Fibroblast of lung (primary cell): ENCODE data around the gene ARMH4. TPM values are rescaled to one million over a fixed set of nuclear protein-coding genes. Genes with fewer than 3 reads are reported as not detected.

Experiments
- DNase-seq, 2 donors: peaks; one replicate each; pipeline versions ENCODE4 v3.0.0 to v3.0.0-alpha.2; 2010; ENCODE audit warnings: low read depth in 2 of 2
- H2AFZ ChIP-seq: 2 replicates; pipeline ENCODE4 v1.5.1; 2012; ENCODE audit warnings: low read length, control low read depth, inconsistent platforms
- H3K27ac ChIP-seq: 2 replicates; pipeline ENCODE4 v1.5.1; 2011; ENCODE audit warnings: low read length, control low read depth; ENCODE audit not compliant: insufficient read depth
- H3K27me3 ChIP-seq: 2 replicates; pipeline ENCODE4 v1.5.1; 2011; ENCODE audit warnings: mild to moderate bottlenecking, low read length; ENCODE audit not compliant: control insufficient read depth, insufficient read depth
- H3K36me3 ChIP-seq: 2 replicates; pipeline ENCODE4 v1.5.1; 2011; ENCODE audit warnings: low read length; ENCODE audit not compliant: control insufficient read depth, insufficient read depth
- H3K4me1 ChIP-seq: 2 replicates; pipeline ENCODE4 v1.5.1; 2011; ENCODE audit warnings: low read length; ENCODE audit not compliant: control insufficient read depth, insufficient read depth; ENCODE audit errors: extremely low read depth
- H3K4me2 ChIP-seq: 2 replicates; pipeline ENCODE4 v1.5.1; 2011; ENCODE audit warnings: low read length, control low read depth; ENCODE audit not compliant: insufficient read depth; ENCODE audit errors: extremely low read depth
- H3K4me3 ChIP-seq, 4 experiments: fragments of 200-600 bp in 1 of 4; sonication (generic) in 1 of 4; replicated peaks in 1 of 4; 2 replicates each; pipeline ENCODE4 v1.5.1; 2011 to 2016; ENCODE audit warnings: low read length in 4 of 4, low read depth in 3 of 4, mild to moderate bottlenecking in 3 of 4, control low read depth in 2 of 4, inconsistent platforms in 1 of 4, mixed read lengths in 1 of 4; ENCODE audit not compliant: insufficient read depth in 1 of 4; ENCODE audit errors: control extremely low read depth in 1 of 4
- H3K79me2 ChIP-seq: 2 replicates; pipeline ENCODE4 v1.5.1; 2012; ENCODE audit warnings: mild to moderate bottlenecking, low read length, inconsistent platforms; ENCODE audit not compliant: control insufficient read depth, insufficient read depth
- H3K9ac ChIP-seq: 2 replicates; pipeline ENCODE4 v1.5.1; 2011; ENCODE audit warnings: mild to moderate bottlenecking, low read length, control low read depth; ENCODE audit not compliant: insufficient read depth
- H3K9me3 ChIP-seq: 2 replicates; pipeline ENCODE4 v1.5.1; 2012; ENCODE audit warnings: low read depth, low read length; ENCODE audit not compliant: control insufficient read depth, insufficient read depth
- H4K20me1 ChIP-seq: 2 replicates; pipeline ENCODE4 v1.5.1; 2011; ENCODE audit warnings: low read length; ENCODE audit not compliant: control insufficient read depth, insufficient read depth; ENCODE audit errors: extremely low read depth
- EZH2 ChIP-seq: IDR thresholded peaks from 2 replicates; pipeline ENCODE4 v1.5.1; 2012; ENCODE audit warnings: low read length, control low read depth, mild to moderate bottlenecking; ENCODE audit errors: missing control alignments
- polyA plus RNA-seq, 2 donors: library from polyadenylated mRNA; depleted of rRNA in 1 of 2; stranded (reverse) in 1 of 2; unstranded in 1 of 2; fragments of >200 nt; gene quantifications; 2 replicates each; pipeline ENCODE4 v1.2.1, GENCODE V29; 2011 to 2012; ENCODE audit warnings: missing spikeins in 1 of 2
- total RNA-seq: library from RNA; depleted of rRNA; stranded (reverse); fragments of >200 nt; gene quantifications from 2 replicates; pipeline ENCODE4 v1.2.1, GENCODE V29; 2014
- TF ChIP-seq, protein P1 (sequence below), 2 donors: IDR thresholded peaks in 1 of 2; conservative IDR thresholded peaks in 1 of 2; 1 replicate in 1 of 2; 2 replicates in 1 of 2; pipeline ENCODE4 v1.5.1; 2011 to 2012; ENCODE audit warnings: low read length in 2 of 2, control low read depth in 1 of 2, inconsistent platforms in 1 of 2, low read depth in 1 of 2, mild to moderate bottlenecking in 1 of 2

Gene ARMH4
- total and polyA plus RNA-seq, 2 donors (not counting 1 experiment from before 2014, with no cell fraction given), result 6.3 to 6.8 TPM

DNA sequence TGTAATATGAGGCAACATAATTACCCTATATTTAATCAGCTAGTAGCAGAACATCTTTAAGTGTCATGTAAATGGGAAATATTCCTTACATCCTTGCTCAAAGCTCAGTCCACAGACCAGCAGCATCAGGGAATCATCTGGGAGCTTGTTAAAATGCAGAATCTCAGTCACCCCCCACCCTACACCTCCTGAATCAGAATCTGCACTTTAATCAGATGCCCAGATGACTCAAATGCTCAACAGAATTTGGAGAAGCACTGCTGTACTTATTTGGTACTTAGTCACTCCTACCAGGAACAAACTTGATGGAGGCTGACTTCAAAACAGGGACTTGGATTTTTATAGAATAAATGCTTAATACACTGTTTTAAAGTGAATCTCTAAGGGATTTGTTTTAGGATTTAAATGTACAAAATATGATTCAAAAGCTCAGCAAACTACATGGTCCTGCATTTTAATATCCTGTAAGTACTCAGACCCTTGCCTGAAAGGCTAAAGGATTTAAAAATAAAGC is 96.5 kb downstream of the ARMH4 start:
- no peak overlapping the region for H3K4me3 ChIP-seq
- no peak overlapping the region for H3K27ac ChIP-seq
- H3K4me2 ChIP-seq, result no peak overlapping the region
- no peaks in the 10 kb centered on the region for H3K79me2 ChIP-seq
- no peaks in the 10 kb centered on the region for H3K27me3 ChIP-seq
- no peak overlapping the region for H2AFZ ChIP-seq
- no peaks in the 10 kb centered on the region for H3K4me1 ChIP-seq
- H3K36me3 ChIP-seq, result no peaks in the 10 kb centered on the region
- no peaks in the 10 kb centered on the region for H4K20me1 ChIP-seq
- no peaks in the 10 kb centered on the region for H3K9me3 ChIP-seq
- H3K9ac ChIP-seq, result no peak overlapping the region
- TF ChIP-seq EZH2, result no peak
- TF ChIP-seq, protein P1, sequence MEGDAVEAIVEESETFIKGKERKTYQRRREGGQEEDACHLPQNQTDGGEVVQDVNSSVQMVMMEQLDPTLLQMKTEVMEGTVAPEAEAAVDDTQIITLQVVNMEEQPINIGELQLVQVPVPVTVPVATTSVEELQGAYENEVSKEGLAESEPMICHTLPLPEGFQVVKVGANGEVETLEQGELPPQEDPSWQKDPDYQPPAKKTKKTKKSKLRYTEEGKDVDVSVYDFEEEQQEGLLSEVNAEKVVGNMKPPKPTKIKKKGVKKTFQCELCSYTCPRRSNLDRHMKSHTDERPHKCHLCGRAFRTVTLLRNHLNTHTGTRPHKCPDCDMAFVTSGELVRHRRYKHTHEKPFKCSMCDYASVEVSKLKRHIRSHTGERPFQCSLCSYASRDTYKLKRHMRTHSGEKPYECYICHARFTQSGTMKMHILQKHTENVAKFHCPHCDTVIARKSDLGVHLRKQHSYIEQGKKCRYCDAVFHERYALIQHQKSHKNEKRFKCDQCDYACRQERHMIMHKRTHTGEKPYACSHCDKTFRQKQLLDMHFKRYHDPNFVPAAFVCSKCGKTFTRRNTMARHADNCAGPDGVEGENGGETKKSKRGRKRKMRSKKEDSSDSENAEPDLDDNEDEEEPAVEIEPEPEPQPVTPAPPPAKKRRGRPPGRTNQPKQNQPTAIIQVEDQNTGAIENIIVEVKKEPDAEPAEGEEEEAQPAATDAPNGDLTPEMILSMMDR (conservative IDR thresholded peaks at IDR 0.05 in 1 of 2, IDR thresholded peaks at IDR 0.05 in 1 of 2; ENCODE audit: low read depth in 1 of 2, low read length in 2 of 2), result no peak
- DNase-seq, result peak in 1 of 2 donors; percentile 6

GRCh38 chr14:58054100-58054499 is 97.9 kb downstream of the ARMH4 start:
- Histone ChIP-seq H3K4me1 (no peaks in the 10 kb centered on the region), H3K4me3 (no peak overlapping the region), H3K36me3 (no peaks in the 10 kb centered on the region)

DNA sequence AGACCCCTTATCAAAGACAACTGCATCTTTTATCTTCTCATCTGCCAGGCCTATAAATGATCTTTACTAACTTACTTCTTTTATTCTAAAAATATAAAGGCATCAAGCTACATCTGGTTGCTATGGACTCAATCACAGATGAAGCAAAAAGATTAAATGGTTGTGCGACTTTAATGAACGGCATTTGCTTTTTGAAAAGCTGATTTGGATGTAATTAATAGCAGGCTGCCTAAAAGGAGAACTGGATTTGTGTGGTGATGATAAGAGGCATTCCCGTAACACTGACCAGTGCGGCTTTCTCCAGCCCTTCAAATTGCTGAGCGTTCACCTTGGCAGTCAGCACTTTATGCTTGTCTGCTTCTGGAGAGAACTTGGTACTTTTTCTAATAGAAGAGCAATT is 103.8 kb downstream of the ARMH4 start:
- H3K36me3 ChIP-seq, result no peaks in the 10 kb centered on the region
- H3K4me3 ChIP-seq, result no peak overlapping the region
- H3K27ac ChIP-seq, result no peak overlapping the region
- H3K9me3 ChIP-seq, result no peaks in the 10 kb centered on the region
- no peak for DNase-seq
- H3K79me2 ChIP-seq, result no peaks in the 10 kb centered on the region
- no peak overlapping the region for H3K4me2 ChIP-seq
- H3K27me3 ChIP-seq, result no peaks in the 10 kb centered on the region
- no peak overlapping the region for H3K9ac ChIP-seq
- TF ChIP-seq EZH2, result no peak
- TF ChIP-seq, protein P1 (conservative IDR thresholded peaks at IDR 0.05 in 1 of 2, IDR thresholded peaks at IDR 0.05 in 1 of 2; ENCODE audit: low read depth in 1 of 2, low read length in 2 of 2), result no peak
- no peaks in the 10 kb centered on the region for H3K4me1 ChIP-seq
- no peak overlapping the region for H2AFZ ChIP-seq
- no peaks in the 10 kb centered on the region for H4K20me1 ChIP-seq

More at GRCh38 chr14:58054100-58054499, 97.9 kb downstream of the ARMH4 start:
- Histone ChIP-seq H3K9me3 (no peaks in the 10 kb centered on the region), H2AFZ (no peak overlapping the region), H3K79me2 (no peaks in the 10 kb centered on the region), H3K27me3 (no peaks in the 10 kb centered on the region), H3K27ac (no peak overlapping the region), H4K20me1 (no peaks in the 10 kb centered on the region), H3K9ac (no peak overlapping the region), H3K4me2 (no peak overlapping the region)
- DNase-seq, result no peak
- TF ChIP-seq EZH2, result no peak
- TF ChIP-seq, protein P1 (conservative IDR thresholded peaks at IDR 0.05 in 1 of 2, IDR thresholded peaks at IDR 0.05 in 1 of 2; ENCODE audit: low read depth in 1 of 2, low read length in 2 of 2), result no peak
